BJ (cell line): ENCODE data around the gene PTTG1IP2. TPM values are rescaled to one million over a fixed set of nuclear protein-coding genes. Genes with fewer than 3 reads are reported as not detected.

Experiments used
- CTCF ChIA-PET: fragments of 350-600 bp; formaldehyde crosslinking; extraction: SDS; loops from one replicate; lab custom pipeline; 2021; ENCODE audit warnings: antibody characterized with exemption, inconsistent platforms; lab: Yijun Ruan, JAX
- POLR2A ChIA-PET: fragments of 300-600 bp; sonication (Branson Sonifier 250); formaldehyde crosslinking; extraction: SDS; loops from one replicate; lab custom pipeline; 2021; ENCODE audit warnings: antibody characterized with exemption; lab: Charles Lee
- DNase-seq: peaks from one replicate; pipeline ENCODE4 v3.0.0-alpha.2; 2011; ENCODE audit warnings: low read depth
- H3K27me3 ChIP-seq: 2 replicates; pipeline ENCODE4 v1.6.0; 2011; ENCODE audit warnings: low read length; ENCODE audit not compliant: control insufficient read depth, insufficient read depth
- H3K36me3 ChIP-seq: 2 replicates; pipeline ENCODE4 v1.5.1; 2011; ENCODE audit warnings: low read length; ENCODE audit not compliant: control insufficient read depth, insufficient read depth
- H3K4me3 ChIP-seq: 2 replicates; pipeline ENCODE4 v1.5.1; 2011; ENCODE audit warnings: low read depth, mild to moderate bottlenecking, control low read depth, low read length
- CTCF ChIP-seq: IDR thresholded peaks from 2 replicates; pipeline ENCODE4 v1.5.1; 2011; ENCODE audit warnings: low read depth, mild to moderate bottlenecking, control low read depth, inconsistent platforms, low read length, moderate library complexity; ENCODE audit not compliant: insufficient read depth
- polyA plus RNA-seq: library from polyadenylated mRNA; depleted of rRNA; stranded (reverse); fragments of >200 nt; gene quantifications from 2 replicates; pipeline ENCODE4 v1.2.3, GENCODE V29; 2011

PTTG1IP2 gene
- polyA plus RNA-seq, 1 experiment = not detected

- POLR2A ChIA-PET = no interaction called here
Measured at GRCh38 chr7:90530263-90530662, 60.8 kb downstream of the PTTG1IP2 start.

GRCh38 chr7:90532231-90532929, 62.9 kb downstream of the PTTG1IP2 start:
- no peak overlapping the region for H3K4me3 ChIP-seq
- POLR2A ChIA-PET = no interaction called here
- no peaks in the 10 kb centered on the region for H3K36me3 ChIP-seq
- TF ChIP-seq CTCF = no peak
- no peak for DNase-seq
- CTCF ChIA-PET = no interaction called here
- H3K27me3 ChIP-seq = no peaks in the 10 kb centered on the region

More at GRCh38 chr7:90530263-90530662, 60.8 kb downstream of the PTTG1IP2 start:
- DNase-seq = no peak
- Histone ChIP-seq H3K36me3 (no peaks in the 10 kb centered on the region), H3K27me3 (no peaks in the 10 kb centered on the region), H3K4me3 (no peak overlapping the region)
- no peak for TF ChIP-seq CTCF
- CTCF ChIA-PET = no interaction called here

GRCh38 chr7:90536449-90536848, 67.0 kb downstream of the PTTG1IP2 start:
- CTCF ChIA-PET = no interaction called here
- POLR2A ChIA-PET = no interaction called here
- Histone ChIP-seq H3K36me3 (no peaks in the 10 kb centered on the region), H3K4me3 (no peak overlapping the region), H3K27me3 (peaks cover 1% of the 10 kb centered on the region; the same call in 1 of the 2 replicates)
- no peak for DNase-seq
- TF ChIP-seq CTCF = no peak

- DNase-seq = no peak
- H3K36me3 ChIP-seq = no peaks in the 10 kb centered on the region
- ChIA-PET POLR2A (no interaction called here), CTCF (interaction anchor here (0.8 kb wide), 1 partner anchor 14 kb away, joined by 3 read pairs; no protein-coding TSS in a partner anchor)
- no peak overlapping the region for H3K4me3 ChIP-seq
- no peak for TF ChIP-seq CTCF
- peaks cover 1% of the 10 kb centered on the region; the same call in 1 of the 2 replicates for H3K27me3 ChIP-seq
Measured at GRCh38 chr7:90538405-90538804, 69.0 kb downstream of the PTTG1IP2 start.

- H3K27me3 ChIP-seq = peaks cover 1% of the 10 kb centered on the region; the same call in 1 of the 2 replicates
- no peak for TF ChIP-seq CTCF
- H3K36me3 ChIP-seq = no peaks in the 10 kb centered on the region
- DNase-seq = no peak
- ChIA-PET POLR2A (no interaction called here), CTCF (no interaction called here)
- H3K4me3 ChIP-seq = no peak overlapping the region
Measured at GRCh38 chr7:90540406-90540805, 71.0 kb downstream of the PTTG1IP2 start.
